Activated T-cell treated with anti-CD3 and anti-CD28 coated beads, Interleukin-2, amount 50 U/mL, for 4 hours (primary cell): Measurements from ENCODE around the gene LYZL1. TPM values are rescaled to one million over a fixed set of nuclear protein-coding genes. Genes with fewer than 3 reads are reported as not detected.
"Not testable (repeated sequence)": the region's sequence is repeated elsewhere in the genome, so short reads cannot be mapped to it uniquely, and the experiment has no call there.

Experiments
- ATAC-seq, 2 donors: fragments of 200-7000 bp; cut with Tn5 transposase; one replicate each; pipeline ENCODE4 v1.10.0; 2021
- DNase-seq: peaks from one replicate; pipeline ENCODE4 v3.0.0-alpha.2; 2020
- H3K27me3 Mint-ChIP-seq: one replicate; pipeline ENCODE4 v1.8.0; 2021; ENCODE audit warnings: low read depth, mixed read lengths
- H3K36me3 Mint-ChIP-seq: one replicate; pipeline ENCODE4 v1.8.0; 2022; ENCODE audit warnings: mixed read lengths; ENCODE audit not compliant: insufficient read depth
- H3K4me1 Mint-ChIP-seq: one replicate; pipeline ENCODE4 v1.8.0; 2021; ENCODE audit warnings: low read depth, mixed read lengths
- H3K4me3 Mint-ChIP-seq: one replicate; pipeline ENCODE4 v1.8.0; 2021; ENCODE audit warnings: mild to moderate bottlenecking, moderate library complexity, mixed read lengths
- H3K9me3 Mint-ChIP-seq: one replicate; pipeline ENCODE4 v1.8.0; 2021; ENCODE audit warnings: mixed read lengths
- total RNA-seq, 3 donors: library from RNA; stranded (reverse); gene quantifications; one replicate each; pipeline ENCODE4 v1.2.1, GENCODE V29; 2021

Gene LYZL1
- total RNA-seq, 3 donors from 2014 or later: not detected

GRCh38 chr10:29346296-29347001 is 57.6 kb downstream of the LYZL1 start:
- H3K4me1 Mint-ChIP-seq: no peaks in the 10 kb centered on the region
- ATAC-seq (no peak), DNase-seq (no peak)
- no peak overlapping the region for H3K4me3 Mint-ChIP-seq
- no peaks in the 10 kb centered on the region for H3K36me3 Mint-ChIP-seq
- peaks cover 4% of the 10 kb centered on the region for H3K9me3 Mint-ChIP-seq
- peaks cover 11% of the 10 kb centered on the region for H3K27me3 Mint-ChIP-seq

- Mint-ChIP-seq H3K36me3 (no peaks in the 10 kb centered on the region), H3K27me3 (peaks cover 7% of the 10 kb centered on the region), H3K9me3 (no peaks in the 10 kb centered on the region), H3K4me1 (no peaks in the 10 kb centered on the region), H3K4me3 (no peak overlapping the region)
- no peak for DNase-seq
- no peak for ATAC-seq
These were observed 60.0 kb downstream of the LYZL1 start for GRCh38 chr10:29348836-29349235.

- Mint-ChIP-seq H3K4me3 (no peak overlapping the region), H3K4me1 (no peaks in the 10 kb centered on the region), H3K27me3 (peaks cover 4% of the 10 kb centered on the region), H3K9me3 (no peaks in the 10 kb centered on the region), H3K36me3 (no peaks in the 10 kb centered on the region)
- ATAC-seq: no peak
- no peak for DNase-seq
These were observed 64.4 kb downstream of the LYZL1 start for GRCh38 chr10:29353305-29353704.

- ATAC-seq (no peak), DNase-seq (no peak)
- no peak overlapping the region for H3K4me3 Mint-ChIP-seq
- H3K9me3 Mint-ChIP-seq: no peaks in the 10 kb centered on the region
- no peaks in the 10 kb centered on the region for H3K4me1 Mint-ChIP-seq
- no peaks in the 10 kb centered on the region for H3K36me3 Mint-ChIP-seq
- H3K27me3 Mint-ChIP-seq: peaks cover 4% of the 10 kb centered on the region
These were observed 65.2 kb downstream of the LYZL1 start for GRCh38 chr10:29353887-29354561.

- no peaks in the 10 kb centered on the region for H3K4me1 Mint-ChIP-seq
- H3K9me3 Mint-ChIP-seq: no peaks in the 10 kb centered on the region
- ATAC-seq (no peak), DNase-seq (no peak)
- no peak overlapping the region for H3K4me3 Mint-ChIP-seq
- peaks cover 4% of the 10 kb centered on the region for H3K27me3 Mint-ChIP-seq
- H3K36me3 Mint-ChIP-seq: no peaks in the 10 kb centered on the region
These were observed 66.6 kb downstream of the LYZL1 start for GRCh38 chr10:29355411-29355991.

- Mint-ChIP-seq H3K36me3 (no peaks in the 10 kb centered on the region), H3K27me3 (peaks cover 4% of the 10 kb centered on the region), H3K9me3 (no peaks in the 10 kb centered on the region), H3K4me3 (no peak overlapping the region), H3K4me1 (no peaks in the 10 kb centered on the region)
- ATAC-seq: no peak
- DNase-seq: no peak
These were observed 68.1 kb downstream of the LYZL1 start for GRCh38 chr10:29356931-29357330.

GRCh38 chr10:29358010-29358616 is 69.2 kb downstream of the LYZL1 start:
- no peaks in the 10 kb centered on the region for H3K9me3 Mint-ChIP-seq
- H3K4me3 Mint-ChIP-seq: no peak overlapping the region
- H3K4me1 Mint-ChIP-seq: no peaks in the 10 kb centered on the region
- peaks cover 4% of the 10 kb centered on the region for H3K27me3 Mint-ChIP-seq
- H3K36me3 Mint-ChIP-seq: no peaks in the 10 kb centered on the region
- ATAC-seq (no peak), DNase-seq (no peak)

GRCh38 chr10:29360215-29360853 is 71.5 kb downstream of the LYZL1 start:
- not testable (repeated sequence) for H3K27me3 Mint-ChIP-seq, ATAC-seq, H3K4me1 Mint-ChIP-seq, H3K4me3 Mint-ChIP-seq, H3K36me3 Mint-ChIP-seq, H3K9me3 Mint-ChIP-seq, DNase-seq
